PC-9 (cell line): ENCODE data around the gene KCNH6.

ENCODE experiments used
- CTCF ChIP-seq: fragments of 200-600 bp; sonication (generic); conservative IDR thresholded peaks from 2 replicates; pipeline ENCODE4 v1.6.1; 2017; ENCODE audit warnings: mixed run types, antibody characterized with exemption, mild to moderate bottlenecking, moderate library complexity
- EZH2 ChIP-seq: fragments of 200-600 bp; sonication (generic); IDR thresholded peaks from 2 replicates; pipeline ENCODE4 v1.8.0; 2017; ENCODE audit warnings: antibody characterized with exemption, low read depth

- no peak for TF ChIP-seq CTCF
- no peak for TF ChIP-seq EZH2
Measured at GRCh38 chr17:63477480-63478440, 45.4 kb upstream of the KCNH6 start.
